Neural cell (in vitro differentiated cells): ENCODE results near the gene SPOCK3. TPM values are rescaled to one million over a fixed set of nuclear protein-coding genes. Genes with fewer than 3 reads are reported as not detected.

Experiments used
- H2AFZ ChIP-seq: fragments of 200-600, 300-800 bp; sonication (generic), shearing (Covaris generic); 2 replicates; pipeline ENCODE4 v1.6.0; 2014; ENCODE audit warnings: low read depth, mild to moderate bottlenecking, antibody characterized with exemption, low read length, moderate library complexity
- H3F3A ChIP-seq: fragments of 200-600 bp; shearing (Covaris generic); 2 replicates; pipeline ENCODE4 v1.6.1; 2016; ENCODE audit warnings: mild to moderate bottlenecking, moderate library complexity, mixed read lengths, antibody characterized with exemption, low read length; ENCODE audit not compliant: insufficient read depth, poor library complexity, severe bottlenecking
- H3K27ac ChIP-seq: fragments of 200-600, 300-800 bp; sonication (generic), shearing (Covaris generic); 2 replicates; pipeline ENCODE4 v1.5.1; 2014; ENCODE audit warnings: mild to moderate bottlenecking, low read length, moderate library complexity
- H3K27me3 ChIP-seq: fragments of 300-800, 200-600 bp; sonication (generic), shearing (Covaris generic); 2 replicates; pipeline ENCODE4 v1.6.0; 2014; ENCODE audit warnings: mild to moderate bottlenecking, low read depth, low read length, moderate library complexity; ENCODE audit not compliant: insufficient read depth
- H3K36me3 ChIP-seq: fragments of 300-800, 200-600 bp; sonication (generic), shearing (Covaris generic); 2 replicates; pipeline ENCODE4 v1.5.1; 2014; ENCODE audit warnings: mild to moderate bottlenecking, antibody characterized with exemption, low read length, moderate library complexity; ENCODE audit not compliant: insufficient read depth
- H3K4me2 ChIP-seq: fragments of 300-800, 200-600 bp; sonication (generic), shearing (Covaris generic); 2 replicates; pipeline ENCODE4 v1.6.0; 2014; ENCODE audit warnings: mild to moderate bottlenecking, low read length
- H3K4me3 ChIP-seq: fragments of 300-800, 200-600 bp; sonication (generic), shearing (Covaris generic); 2 replicates; pipeline ENCODE4 v1.5.1; 2014; ENCODE audit warnings: mild to moderate bottlenecking, low read length, moderate library complexity
- H3K79me2 ChIP-seq: fragments of 200-600 bp; shearing (Covaris generic); replicated peaks from 2 replicates; pipeline ENCODE4 v1.6.0; 2014; ENCODE audit warnings: mild to moderate bottlenecking, low read length, moderate library complexity; ENCODE audit not compliant: insufficient read depth
- H3K9ac ChIP-seq: fragments of 300-800, 200-600 bp; sonication (generic), shearing (Covaris generic); 2 replicates; pipeline ENCODE4 v1.6.1; 2016; ENCODE audit warnings: mild to moderate bottlenecking, low read length, mixed read lengths
- H3K9me2 ChIP-seq: fragments of 200-600 bp; shearing (Covaris generic); 2 replicates; pipeline ENCODE4 v1.6.1; 2016; ENCODE audit warnings: mild to moderate bottlenecking, low read length, mixed read lengths; ENCODE audit not compliant: insufficient read depth
- H3K9me3 ChIP-seq: fragments of 200-600, 300-800 bp; sonication (generic), shearing (Covaris generic); 2 replicates; pipeline ENCODE4 v1.6.1; 2016; ENCODE audit warnings: mild to moderate bottlenecking, mixed run types, low read length, moderate library complexity, mixed read lengths
- H4K20me1 ChIP-seq: fragments of 200-600 bp; shearing (Covaris generic); 2 replicates; pipeline ENCODE4 v1.6.1; 2016; ENCODE audit warnings: mild to moderate bottlenecking, mixed run types; ENCODE audit not compliant: insufficient read depth
- EP300 ChIP-seq: fragments of 450-650 bp; conservative IDR thresholded peaks from 2 replicates; pipeline ENCODE4 v1.6.1; 2014; ENCODE audit warnings: antibody characterized with exemption, mild to moderate bottlenecking, moderate library complexity; ENCODE audit not compliant: poor library complexity, severe bottlenecking
- EZH2 ChIP-seq: fragments of 200-600, 300-800 bp; shearing (Covaris generic), sonication (generic); IDR thresholded peaks from 2 replicates; pipeline ENCODE4 v1.6.1; 2014; ENCODE audit warnings: antibody characterized with exemption, low read length, borderline replicate concordance, mild to moderate bottlenecking; ENCODE audit not compliant: insufficient read depth, poor library complexity, severe bottlenecking
- MXI1 ChIP-seq: fragments of 450-650 bp; conservative IDR thresholded peaks from 2 replicates; pipeline ENCODE4 v1.6.1; 2014; ENCODE audit warnings: antibody characterized with exemption, mild to moderate bottlenecking; ENCODE audit not compliant: poor library complexity, severe bottlenecking
- POLR2AphosphoS5 ChIP-seq: IDR thresholded peaks from 2 replicates; pipeline ENCODE4 v1.6.1; 2012
- RAD21 ChIP-seq: fragments of 450-650 bp; conservative IDR thresholded peaks from 2 replicates; pipeline ENCODE4 v1.6.1; 2014; ENCODE audit warnings: antibody characterized with exemption, mild to moderate bottlenecking, moderate library complexity
- SMC3 ChIP-seq: fragments of 450-650 bp; conservative IDR thresholded peaks from 2 replicates; pipeline ENCODE4 v1.6.1; 2014; ENCODE audit warnings: antibody characterized with exemption, mild to moderate bottlenecking, moderate library complexity; ENCODE audit not compliant: poor library complexity
- TAF1 ChIP-seq: IDR thresholded peaks from 2 replicates; pipeline ENCODE4 v1.6.1; 2012; ENCODE audit warnings: low read depth
- polyA plus RNA-seq: library from polyadenylated mRNA; depleted of rRNA; stranded (reverse); fragments of >200 nt; gene quantifications from 2 replicates; pipeline ENCODE4 v1.2.3, GENCODE V29; 2014
- TF ChIP-seq, protein P1 (sequence below): IDR thresholded peaks from 2 replicates; pipeline ENCODE4 v1.6.1; 2012; ENCODE audit warnings: borderline replicate concordance
- TF ChIP-seq, protein P2 (sequence below): fragments of 450-650 bp; IDR thresholded peaks from 2 replicates; pipeline ENCODE4 v1.5.1; 2014; ENCODE audit warnings: antibody characterized with exemption, mild to moderate bottlenecking, moderate library complexity; ENCODE audit not compliant: poor library complexity, severe bottlenecking

Gene SPOCK3
- polyA plus RNA-seq, 1 donor from 2014 or later, result 7.9 TPM

DNA sequence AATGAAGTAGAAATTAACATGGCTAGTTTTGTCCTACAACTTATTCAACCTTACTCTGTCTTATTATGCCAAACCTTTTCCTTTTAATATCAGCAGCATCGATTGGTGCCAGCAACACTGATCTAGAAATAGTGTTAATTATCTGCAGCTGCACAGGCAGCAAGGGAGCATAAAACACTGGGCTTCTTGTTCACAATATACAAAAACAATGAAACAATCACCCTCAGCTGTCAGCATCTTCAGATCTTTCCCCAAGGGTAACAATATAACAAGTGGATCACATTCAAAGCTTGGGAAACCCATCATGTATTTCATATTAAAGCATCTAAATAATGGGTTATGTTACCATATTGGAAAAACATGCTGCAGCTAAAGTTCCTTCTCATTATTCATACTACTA lies 238.1 kb downstream of the SPOCK3 start:
- Histone ChIP-seq H3K36me3 (no peaks in the 10 kb centered on the region), H3K4me3 (no peak overlapping the region), H4K20me1 (no peaks in the 10 kb centered on the region), H3F3A (no peaks in the 10 kb centered on the region), H3K9me3 (no peaks in the 10 kb centered on the region), H3K4me2 (no peak overlapping the region), H3K9ac (no peak overlapping the region), H3K27ac (no peak overlapping the region), H2AFZ (no peak overlapping the region), H3K9me2 (no peaks in the 10 kb centered on the region), H3K79me2 (no peaks in the 10 kb centered on the region), H3K27me3 (no peaks in the 10 kb centered on the region)
- TF ChIP-seq TAF1 (no peak), MXI1 (no peak), EZH2 (no peak), SMC3 (no peak), EP300 (no peak), RAD21 (no peak), POLR2AphosphoS5 (no peak)
- TF ChIP-seq, protein P1, sequence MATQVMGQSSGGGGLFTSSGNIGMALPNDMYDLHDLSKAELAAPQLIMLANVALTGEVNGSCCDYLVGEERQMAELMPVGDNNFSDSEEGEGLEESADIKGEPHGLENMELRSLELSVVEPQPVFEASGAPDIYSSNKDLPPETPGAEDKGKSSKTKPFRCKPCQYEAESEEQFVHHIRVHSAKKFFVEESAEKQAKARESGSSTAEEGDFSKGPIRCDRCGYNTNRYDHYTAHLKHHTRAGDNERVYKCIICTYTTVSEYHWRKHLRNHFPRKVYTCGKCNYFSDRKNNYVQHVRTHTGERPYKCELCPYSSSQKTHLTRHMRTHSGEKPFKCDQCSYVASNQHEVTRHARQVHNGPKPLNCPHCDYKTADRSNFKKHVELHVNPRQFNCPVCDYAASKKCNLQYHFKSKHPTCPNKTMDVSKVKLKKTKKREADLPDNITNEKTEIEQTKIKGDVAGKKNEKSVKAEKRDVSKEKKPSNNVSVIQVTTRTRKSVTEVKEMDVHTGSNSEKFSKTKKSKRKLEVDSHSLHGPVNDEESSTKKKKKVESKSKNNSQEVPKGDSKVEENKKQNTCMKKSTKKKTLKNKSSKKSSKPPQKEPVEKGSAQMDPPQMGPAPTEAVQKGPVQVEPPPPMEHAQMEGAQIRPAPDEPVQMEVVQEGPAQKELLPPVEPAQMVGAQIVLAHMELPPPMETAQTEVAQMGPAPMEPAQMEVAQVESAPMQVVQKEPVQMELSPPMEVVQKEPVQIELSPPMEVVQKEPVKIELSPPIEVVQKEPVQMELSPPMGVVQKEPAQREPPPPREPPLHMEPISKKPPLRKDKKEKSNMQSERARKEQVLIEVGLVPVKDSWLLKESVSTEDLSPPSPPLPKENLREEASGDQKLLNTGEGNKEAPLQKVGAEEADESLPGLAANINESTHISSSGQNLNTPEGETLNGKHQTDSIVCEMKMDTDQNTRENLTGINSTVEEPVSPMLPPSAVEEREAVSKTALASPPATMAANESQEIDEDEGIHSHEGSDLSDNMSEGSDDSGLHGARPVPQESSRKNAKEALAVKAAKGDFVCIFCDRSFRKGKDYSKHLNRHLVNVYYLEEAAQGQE, result no peak
- TF ChIP-seq, protein P2, sequence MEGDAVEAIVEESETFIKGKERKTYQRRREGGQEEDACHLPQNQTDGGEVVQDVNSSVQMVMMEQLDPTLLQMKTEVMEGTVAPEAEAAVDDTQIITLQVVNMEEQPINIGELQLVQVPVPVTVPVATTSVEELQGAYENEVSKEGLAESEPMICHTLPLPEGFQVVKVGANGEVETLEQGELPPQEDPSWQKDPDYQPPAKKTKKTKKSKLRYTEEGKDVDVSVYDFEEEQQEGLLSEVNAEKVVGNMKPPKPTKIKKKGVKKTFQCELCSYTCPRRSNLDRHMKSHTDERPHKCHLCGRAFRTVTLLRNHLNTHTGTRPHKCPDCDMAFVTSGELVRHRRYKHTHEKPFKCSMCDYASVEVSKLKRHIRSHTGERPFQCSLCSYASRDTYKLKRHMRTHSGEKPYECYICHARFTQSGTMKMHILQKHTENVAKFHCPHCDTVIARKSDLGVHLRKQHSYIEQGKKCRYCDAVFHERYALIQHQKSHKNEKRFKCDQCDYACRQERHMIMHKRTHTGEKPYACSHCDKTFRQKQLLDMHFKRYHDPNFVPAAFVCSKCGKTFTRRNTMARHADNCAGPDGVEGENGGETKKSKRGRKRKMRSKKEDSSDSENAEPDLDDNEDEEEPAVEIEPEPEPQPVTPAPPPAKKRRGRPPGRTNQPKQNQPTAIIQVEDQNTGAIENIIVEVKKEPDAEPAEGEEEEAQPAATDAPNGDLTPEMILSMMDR, result no peak

DNA sequence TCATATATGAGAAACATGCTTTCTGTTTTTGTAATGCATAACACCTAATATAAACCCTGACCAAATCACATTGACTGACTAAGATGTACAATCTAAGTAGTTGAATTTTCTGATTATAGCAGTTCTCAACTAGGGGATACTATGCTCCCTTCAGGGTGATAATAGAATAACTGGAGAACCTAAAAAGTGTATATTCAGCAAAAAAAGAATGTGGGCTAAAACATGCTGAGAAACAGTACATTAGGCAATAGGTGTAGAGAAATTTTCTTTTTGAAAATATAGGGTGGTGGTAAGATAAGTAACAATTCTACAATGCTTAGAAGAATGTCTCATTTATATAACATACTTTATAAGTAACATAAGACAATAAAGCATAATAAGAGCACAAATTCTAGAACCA lies 239.6 kb downstream of the SPOCK3 start:
- no peak overlapping the region for H3K27ac ChIP-seq
- no peaks in the 10 kb centered on the region for H3K9me2 ChIP-seq
- no peaks in the 10 kb centered on the region for H4K20me1 ChIP-seq
- H3K9me3 ChIP-seq, result no peaks in the 10 kb centered on the region
- no peak overlapping the region for H3K9ac ChIP-seq
- H3K27me3 ChIP-seq, result no peaks in the 10 kb centered on the region
- no peak overlapping the region for H2AFZ ChIP-seq
- H3K36me3 ChIP-seq, result no peaks in the 10 kb centered on the region
- no peak overlapping the region for H3K4me3 ChIP-seq
- H3K79me2 ChIP-seq, result no peaks in the 10 kb centered on the region
- no peak for TF ChIP-seq EZH2
- TF ChIP-seq SMC3, result no peak
- TF ChIP-seq, protein P2, result no peak
- TF ChIP-seq POLR2AphosphoS5, result no peak
- TF ChIP-seq, protein P1, result no peak
- no peak for TF ChIP-seq MXI1
- TF ChIP-seq TAF1, result no peak
- TF ChIP-seq EP300, result no peak
- TF ChIP-seq RAD21, result no peak
- no peaks in the 10 kb centered on the region for H3F3A ChIP-seq
- H3K4me2 ChIP-seq, result no peak overlapping the region
